LNCaP clone FGC (cell line): Measurements from ENCODE around the gene ZNF227.
"Not testable (repeated sequence)": the region's sequence is repeated elsewhere in the genome, so short reads cannot be mapped to it uniquely, and the experiment has no call there.

Experiments
- DNase-seq: peaks from one replicate; pipeline ENCODE4 v3.0.0-alpha.2; 2011; ENCODE audit warnings: low read depth
- H3K4me3 ChIP-seq: 2 replicates; pipeline ENCODE4 v1.5.1; 2011; ENCODE audit warnings: mild to moderate bottlenecking, low read depth, low read length, control low read depth
- TF ChIP-seq, protein P1 (sequence below): IDR thresholded peaks from 2 replicates; pipeline ENCODE4 v1.5.1; 2012; ENCODE audit warnings: mild to moderate bottlenecking; ENCODE audit not compliant: control insufficient read depth, insufficient read depth; ENCODE audit errors: extremely low read depth

ZNF227 gene

DNA sequence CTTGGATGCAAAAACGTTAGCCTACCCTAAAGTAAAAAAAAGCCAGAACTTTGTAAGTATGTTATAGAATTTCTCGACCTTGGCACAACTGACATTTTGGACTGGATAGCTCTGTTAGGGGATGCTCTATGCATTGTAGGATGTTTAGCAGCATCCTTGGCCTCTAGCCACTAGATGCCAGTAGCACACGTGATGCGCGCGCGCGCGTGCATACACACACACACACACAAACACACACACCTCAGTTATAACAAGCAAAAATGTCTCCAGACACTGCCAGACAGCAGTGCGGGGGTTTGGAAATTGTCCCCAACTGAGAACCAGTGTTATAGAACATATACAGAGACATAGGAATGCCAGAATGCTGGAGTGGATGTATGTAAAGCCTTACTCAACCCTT is 30.2 kb upstream of the ZNF227 start:
- no peak for DNase-seq
- H3K4me3 ChIP-seq, result no peak overlapping the region
- TF ChIP-seq, protein P1, sequence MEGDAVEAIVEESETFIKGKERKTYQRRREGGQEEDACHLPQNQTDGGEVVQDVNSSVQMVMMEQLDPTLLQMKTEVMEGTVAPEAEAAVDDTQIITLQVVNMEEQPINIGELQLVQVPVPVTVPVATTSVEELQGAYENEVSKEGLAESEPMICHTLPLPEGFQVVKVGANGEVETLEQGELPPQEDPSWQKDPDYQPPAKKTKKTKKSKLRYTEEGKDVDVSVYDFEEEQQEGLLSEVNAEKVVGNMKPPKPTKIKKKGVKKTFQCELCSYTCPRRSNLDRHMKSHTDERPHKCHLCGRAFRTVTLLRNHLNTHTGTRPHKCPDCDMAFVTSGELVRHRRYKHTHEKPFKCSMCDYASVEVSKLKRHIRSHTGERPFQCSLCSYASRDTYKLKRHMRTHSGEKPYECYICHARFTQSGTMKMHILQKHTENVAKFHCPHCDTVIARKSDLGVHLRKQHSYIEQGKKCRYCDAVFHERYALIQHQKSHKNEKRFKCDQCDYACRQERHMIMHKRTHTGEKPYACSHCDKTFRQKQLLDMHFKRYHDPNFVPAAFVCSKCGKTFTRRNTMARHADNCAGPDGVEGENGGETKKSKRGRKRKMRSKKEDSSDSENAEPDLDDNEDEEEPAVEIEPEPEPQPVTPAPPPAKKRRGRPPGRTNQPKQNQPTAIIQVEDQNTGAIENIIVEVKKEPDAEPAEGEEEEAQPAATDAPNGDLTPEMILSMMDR, result no peak

GRCh38 chr19:44190020-44190419 is 22.3 kb upstream of the ZNF227 start:
- TF ChIP-seq, protein P1, result no peak
- DNase-seq, result no peak
- H3K4me3 ChIP-seq, result no peak overlapping the region

DNA sequence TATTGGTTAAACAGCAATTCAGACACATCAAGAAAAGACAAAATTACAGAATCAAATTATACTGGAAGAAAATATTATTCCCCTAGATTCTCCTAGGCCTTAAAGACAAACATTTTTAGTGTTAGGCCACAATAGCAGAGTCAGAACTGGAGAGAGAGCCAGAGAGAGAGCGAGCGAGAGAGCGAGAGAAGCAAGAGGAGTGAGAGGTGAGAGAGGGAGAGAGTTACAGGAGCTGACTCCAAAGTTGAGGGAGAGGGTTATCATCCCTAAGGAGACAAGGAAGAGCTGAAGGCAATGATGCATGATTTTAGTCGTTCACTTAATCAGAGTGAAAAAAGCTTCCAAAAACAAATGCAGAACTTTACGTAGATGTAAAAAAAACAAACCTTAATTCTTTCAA is 20.2 kb upstream of the ZNF227 start:
- TF ChIP-seq, protein P1, result no peak
- no peak overlapping the region for H3K4me3 ChIP-seq
- no peak for DNase-seq

DNA sequence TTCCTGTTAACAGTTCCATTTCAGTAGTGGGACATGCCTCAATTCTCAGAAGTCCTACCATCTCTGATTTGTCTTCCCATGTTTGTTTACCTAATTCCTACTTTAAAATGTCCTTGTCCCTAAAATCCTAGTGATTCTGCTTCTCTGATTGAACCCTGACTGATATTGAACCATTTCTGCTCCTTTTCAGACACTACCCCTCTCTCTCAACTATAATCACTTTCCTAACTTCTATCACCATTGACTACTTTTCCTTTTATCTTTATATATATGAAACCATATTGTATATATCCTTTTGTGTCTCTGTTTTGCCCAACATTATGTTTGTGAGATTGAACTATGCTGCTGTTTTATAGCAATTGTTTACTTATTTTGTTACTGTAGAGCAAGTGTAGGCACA is 15.6 kb upstream of the ZNF227 start:
- H3K4me3 ChIP-seq, result no peak overlapping the region
- TF ChIP-seq, protein P1, result no peak
- DNase-seq, result no peak

- TF ChIP-seq, protein P1, result no peak
- no peak overlapping the region for H3K4me3 ChIP-seq
- DNase-seq, result no peak
These were observed 9.9 kb upstream of the ZNF227 start for GRCh38 chr19:44202470-44202869.

DNA sequence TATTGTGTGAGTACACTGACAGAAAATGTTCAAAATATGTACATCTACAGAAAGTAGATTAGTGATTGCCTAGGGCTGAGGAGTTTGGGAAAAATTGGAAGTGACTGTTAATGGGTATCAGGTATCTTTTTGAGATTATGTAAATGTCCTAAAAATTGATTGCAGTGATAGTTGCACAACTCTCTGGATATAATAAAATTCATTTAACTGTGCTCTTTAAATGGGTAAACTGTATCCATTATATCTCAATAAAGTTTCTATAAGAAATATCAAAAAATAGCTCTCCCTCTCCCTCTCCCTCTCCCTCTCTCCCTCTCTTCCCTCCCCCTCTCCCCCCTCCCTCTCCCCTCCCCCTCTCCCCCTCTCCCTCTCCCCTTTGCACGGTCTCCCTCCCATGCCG is 9.4 kb upstream of the ZNF227 start:
- DNase-seq, result no peak
- TF ChIP-seq, protein P1, result no peak
- no peak overlapping the region for H3K4me3 ChIP-seq

GRCh38 chr19:44203877-44204276 is 8.5 kb upstream of the ZNF227 start:
- DNase-seq, H3K4me3 ChIP-seq: not testable (repeated sequence)
